ENCODE data around the gene GHSR.

The GHSR gene

DNA sequence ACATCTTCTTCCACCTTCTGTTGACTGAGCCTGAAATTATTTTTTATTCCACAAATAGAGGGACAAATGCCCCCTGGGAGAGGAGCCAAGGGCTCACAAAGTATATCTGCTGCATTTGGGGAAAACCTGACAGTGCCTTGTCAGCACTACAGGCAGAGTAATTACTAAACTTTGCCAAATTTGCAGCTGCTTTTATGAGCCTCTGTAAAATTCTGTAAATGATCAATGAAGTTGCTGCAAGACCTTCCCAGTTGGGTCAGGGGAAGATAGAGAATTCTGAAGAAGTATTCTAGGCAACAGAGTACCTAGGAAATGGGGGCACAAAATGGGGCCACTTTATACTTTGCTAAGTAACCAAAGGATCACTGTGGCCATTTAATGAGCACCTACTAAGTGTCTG is 10.5 kb downstream of the GHSR start:
- no peak for DNase-seq

DNA sequence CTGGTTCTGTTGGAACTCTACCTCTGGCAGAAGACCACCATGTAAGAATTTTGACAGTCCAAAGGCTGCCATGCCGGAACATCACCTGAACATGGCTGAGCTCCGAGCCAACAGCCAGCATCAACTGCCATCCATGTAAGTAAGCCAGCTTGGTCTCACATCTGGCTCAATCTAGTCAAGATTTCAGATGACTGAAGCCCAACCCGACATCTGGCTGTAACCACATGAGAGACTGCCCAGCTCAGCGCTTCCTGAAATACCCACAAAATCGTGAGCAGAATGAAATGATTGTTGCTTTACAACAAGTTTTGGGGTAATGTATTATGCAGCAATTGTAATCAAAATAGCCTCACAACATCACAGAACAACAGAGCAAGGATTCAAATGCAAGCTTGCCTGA is 32.9 kb downstream of the GHSR start:
- DNase-seq: no peak

DNA sequence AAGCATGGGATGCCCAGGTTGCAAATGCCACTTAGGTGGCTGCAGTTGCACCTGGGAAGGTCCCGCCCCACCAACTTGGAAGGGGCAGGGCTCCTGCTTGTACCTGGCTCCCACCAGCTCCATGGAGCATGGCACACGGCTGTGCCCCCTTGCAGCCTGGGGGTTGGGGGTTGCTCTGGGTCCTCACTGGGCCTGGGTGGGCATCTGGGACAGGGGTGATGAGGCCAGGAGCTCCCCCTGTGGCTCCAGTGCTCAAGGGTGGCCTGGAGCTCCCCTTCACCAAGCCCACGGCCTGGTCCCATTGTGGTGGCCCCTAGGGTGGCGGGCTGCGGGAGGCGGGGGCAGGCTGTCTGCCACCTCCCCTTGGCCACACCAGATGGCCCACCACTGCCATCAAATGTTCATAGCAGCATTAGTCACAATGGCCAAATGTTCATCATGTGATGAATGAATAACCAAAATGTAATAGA is 36.7 kb downstream of the GHSR start:
- no peak for DNase-seq

DNA sequence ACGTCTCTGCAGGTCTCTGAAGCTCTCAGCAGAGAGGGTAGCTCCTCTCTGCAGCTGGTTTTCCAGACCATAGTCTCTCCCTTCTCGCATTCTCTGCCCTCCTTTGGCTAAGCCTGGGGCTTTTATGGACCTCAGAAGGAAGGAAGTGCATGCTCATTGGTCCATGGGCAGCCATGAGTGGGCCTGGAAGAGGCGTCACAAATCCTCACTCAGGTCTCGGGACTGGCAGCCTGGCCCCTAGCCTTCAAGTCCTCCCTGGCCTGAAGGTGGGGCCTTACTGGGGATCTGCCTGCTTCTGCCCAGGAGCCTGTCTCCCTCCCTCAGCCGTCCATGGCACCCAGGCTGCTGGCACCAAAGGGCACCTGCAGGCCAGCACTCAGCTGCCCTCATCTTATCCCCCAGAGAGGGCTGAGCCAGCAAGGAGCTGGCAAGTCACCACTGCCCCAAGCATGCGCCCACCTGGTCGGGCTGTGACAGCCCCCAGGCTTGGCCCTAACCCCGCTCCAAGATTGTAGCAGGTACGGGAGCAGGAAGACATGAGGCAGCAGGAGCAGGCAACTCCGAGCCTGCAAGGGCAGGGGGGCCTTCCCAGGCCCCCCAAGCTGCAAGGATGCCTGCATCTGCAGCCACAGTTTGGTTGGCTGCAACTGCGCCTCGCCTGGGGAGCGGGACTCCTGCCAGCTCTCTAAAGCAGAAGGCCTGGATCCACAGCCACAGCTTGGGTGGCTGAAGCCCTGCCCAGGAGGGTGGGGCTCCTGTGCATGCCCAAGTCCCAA is 37.4 kb downstream of the GHSR start:
- no peak for DNase-seq

DNA sequence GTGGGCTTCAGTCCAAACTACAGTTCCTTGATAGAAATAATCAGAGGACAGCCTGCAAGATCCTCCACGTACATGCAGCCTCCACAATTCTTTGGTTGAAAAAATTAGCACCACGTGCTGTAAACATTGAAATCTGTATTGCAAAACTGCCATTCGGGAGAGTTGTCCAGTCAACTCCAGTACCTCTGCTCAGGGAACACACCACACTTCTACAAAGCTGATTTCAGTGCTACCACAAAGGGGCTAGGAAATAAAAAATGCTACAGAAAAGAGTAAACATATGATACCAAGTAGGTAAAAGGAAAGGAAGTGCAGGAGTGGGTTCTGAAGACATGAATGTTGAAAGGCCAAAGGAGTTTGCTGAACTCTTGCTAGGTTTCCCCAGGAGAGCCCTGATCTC is 40.4 kb downstream of the GHSR start:
- DNase-seq: no peak

DNA sequence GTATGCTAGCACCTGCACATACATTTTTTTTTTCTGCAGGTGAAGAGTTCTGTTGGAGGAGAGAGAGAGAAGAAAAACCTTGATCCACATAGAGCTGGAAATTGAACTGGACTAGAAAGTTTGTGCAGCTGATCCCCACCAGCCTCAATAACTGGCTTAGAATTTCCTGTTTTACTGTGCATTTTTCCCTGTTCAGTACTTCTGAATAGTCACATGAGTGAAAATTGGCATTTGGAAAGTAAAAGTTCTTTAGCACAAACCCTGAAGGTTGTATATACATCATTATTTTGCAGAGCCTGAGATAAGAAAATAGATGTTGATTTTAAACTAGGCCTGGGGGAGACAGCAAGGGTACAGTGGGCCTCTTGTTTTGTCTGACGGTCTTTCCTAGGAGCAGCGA is 42.3 kb downstream of the GHSR start:
- DNase-seq: no peak

DNA sequence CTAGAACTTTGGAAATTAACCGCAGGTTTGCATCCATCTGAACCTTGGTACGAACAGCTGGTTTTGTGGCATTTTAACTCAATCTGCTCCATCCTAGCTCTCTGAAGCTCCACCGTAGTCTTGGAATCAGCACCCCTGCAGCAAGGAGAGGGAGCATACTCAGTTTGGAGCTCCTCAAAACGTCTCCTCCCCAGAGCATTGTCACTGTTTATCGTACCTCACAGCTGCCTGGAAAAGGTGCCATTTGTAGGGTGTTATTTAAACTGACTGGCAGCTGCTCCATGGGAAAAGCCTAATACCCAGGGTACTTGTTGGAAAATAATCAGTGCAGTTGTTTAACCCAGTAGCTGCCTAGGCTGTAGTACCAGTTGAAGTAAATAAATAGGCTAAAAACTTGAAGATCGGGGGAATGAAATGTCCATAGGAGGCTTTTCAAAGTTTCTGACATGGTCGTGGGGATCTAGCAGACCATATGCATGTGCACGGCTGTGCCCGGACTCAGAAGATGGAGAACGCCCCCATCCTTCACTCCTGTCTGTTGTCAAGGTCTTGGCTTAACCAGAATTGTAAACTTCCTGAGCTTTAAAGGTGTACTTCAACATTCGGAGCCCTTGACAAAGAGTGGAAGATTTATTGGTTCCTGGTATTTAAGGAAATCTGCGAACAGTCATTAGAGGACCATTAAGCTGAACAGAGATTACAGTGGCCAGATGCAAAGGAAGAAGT is 43.9 kb downstream of the GHSR start:
- no peak for DNase-seq

DNA sequence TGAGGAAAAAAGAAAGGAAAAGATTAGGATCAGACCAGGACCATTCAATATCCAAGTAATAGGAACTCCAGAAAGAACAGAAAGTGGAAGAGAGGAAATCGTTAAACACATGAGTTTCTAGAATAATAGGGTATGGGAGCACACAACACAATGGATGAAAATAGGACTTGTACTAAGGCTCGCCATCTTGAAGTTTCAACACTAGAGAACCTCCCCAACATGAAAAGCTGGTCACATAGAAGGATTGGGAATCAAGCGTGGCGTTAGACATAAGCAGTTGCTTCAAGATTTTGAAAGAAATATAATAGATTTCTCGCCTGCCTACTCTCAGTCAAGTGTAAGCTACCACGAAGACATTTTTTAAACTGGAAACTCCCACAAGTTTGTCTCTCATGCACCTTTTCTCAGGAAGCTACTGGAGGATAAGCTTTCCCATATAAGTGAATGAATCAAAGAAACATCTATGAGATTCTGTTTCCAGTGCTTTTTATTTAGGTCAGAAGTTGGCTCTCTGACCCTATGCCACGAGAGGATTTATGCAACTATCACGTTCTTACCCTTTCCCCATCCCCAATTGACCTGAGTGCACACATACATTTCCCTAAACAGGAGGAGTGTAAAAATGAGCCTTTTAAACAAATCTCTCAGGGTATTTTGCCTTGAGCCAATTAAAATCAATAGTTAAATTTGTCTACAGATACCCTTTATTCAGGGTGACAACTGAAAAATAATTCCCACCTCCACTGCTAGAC is 45.2 kb downstream of the GHSR start:
- DNase-seq: no peak

DNA sequence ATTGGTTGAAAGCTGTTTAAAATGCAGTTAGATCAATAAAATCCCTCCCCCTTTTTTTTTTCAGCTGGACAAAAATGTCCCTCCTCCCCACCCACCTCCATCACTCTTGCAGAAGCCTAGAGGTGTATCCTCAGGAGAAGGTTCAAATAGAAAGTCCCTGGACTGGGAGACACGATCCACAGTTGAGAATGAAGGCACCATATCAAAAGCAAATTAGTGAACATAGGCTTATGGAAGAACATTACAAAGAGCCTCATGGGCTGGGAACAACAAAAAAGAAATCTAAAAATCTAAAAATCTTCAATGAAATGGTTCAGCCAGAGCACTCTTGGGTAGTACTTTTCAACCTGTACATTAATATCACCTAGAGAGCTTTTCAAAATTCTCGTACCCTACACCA is 46.2 kb downstream of the GHSR start:
- no peak for DNase-seq

DNA sequence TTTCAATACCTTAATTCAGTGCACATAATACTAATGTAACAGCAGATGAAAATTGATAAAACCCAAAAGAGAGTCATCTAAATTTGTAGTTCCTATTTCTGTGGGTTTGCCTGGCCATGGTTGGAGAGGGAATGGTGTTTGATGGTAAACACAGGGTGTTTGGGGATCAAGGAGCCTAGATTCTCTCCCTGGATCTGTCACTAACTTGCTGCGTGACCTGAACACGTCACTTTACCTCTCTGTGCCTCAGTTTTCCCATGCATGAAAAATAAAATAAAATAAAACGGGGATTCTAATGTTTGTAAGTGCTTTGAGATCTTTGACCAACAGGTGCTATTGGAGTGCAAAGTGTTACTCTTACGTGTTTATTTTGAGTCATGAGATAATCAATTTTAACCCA is 49.8 kb downstream of the GHSR start:
- DNase-seq: no peak

DNA sequence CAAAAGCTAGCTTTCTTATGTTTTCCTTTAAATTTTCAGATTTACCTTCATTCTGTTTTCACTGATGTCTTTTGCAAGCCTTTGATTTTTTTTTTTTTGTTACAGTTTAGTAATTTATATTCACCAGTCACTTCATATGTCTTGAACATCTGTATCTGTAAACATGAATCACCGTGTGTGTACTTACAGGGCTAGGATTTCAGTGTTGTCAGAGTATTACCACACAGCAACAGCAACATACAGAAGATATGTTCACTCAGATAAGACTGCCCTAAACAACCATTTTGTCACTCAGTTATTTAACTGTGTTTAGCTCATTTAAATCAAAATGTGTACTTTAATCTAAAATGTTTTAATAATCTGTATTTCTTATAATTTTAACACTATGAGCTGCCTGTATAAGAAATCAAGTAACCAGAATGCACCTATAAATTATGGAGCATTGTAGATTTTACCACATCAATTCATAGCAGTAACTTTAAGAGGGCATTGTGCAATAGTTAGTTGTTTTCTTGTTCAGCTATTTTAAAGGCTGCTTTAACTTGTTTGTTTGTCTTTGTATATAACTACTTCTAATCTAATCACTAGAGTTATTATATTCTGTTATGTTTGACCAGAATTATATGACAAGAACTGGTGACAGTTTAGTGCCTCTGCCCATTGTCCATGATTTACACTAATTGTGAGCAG is 50.4 kb downstream of the GHSR start:
- no peak for DNase-seq

DNA sequence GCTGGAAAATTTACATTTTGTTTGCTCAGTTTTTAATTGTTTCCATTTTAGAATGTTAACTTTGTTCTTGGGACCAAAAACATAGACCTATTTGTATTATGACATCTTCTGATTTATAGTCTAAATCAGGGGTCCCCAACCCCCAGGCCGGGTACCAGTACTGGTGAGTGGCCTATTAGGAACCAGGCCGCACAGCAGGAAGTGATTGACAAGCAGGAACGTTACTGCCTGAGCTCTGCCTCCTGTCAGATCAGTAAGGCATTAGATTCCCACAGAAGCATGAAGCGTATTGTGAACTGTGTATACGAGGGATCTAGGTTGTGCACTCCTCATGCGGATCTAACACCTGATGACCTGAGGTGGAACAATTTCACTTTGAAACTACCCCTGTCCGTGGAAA is 51.9 kb downstream of the GHSR start:
- no peak for DNase-seq

DNA sequence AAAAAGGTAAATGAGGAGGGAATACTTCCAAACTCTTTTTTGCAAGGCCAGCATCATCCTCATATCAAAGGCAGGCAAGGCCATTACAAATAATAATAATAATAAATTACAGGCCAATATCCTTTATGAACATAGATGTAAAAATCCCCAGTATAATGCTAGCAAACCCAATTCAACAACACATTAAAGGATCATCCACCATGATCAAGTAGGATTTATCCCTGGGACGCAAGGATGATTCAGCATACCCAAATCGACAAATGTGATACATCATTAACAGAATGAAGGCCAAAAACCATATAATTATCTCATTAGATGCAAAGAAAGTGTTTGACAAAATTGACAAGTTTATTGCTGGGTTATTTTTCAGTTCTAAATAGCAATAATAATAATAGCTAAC is 53.6 kb downstream of the GHSR start:
- DNase-seq: no peak

Data from NCI-H226 (cell line).